Measurements from ENCODE around the gene FBRS. TPM values are rescaled to one million over a fixed set of nuclear protein-coding genes. Genes with fewer than 3 reads are reported as not detected.

FBRS gene
- total and polyA plus RNA-seq, 2 of the 13 experiments (the other 11 are each of a cell fraction or from before 2014, with no cell fraction given), result 13.7 to 16.2 TPM

GRCh38 chr16:30615358-30616091 is 42.7 kb upstream of the FBRS start (continued):
- peak; percentile 100 for TF ChIP-seq CTCF (CRISPR knock-in tag; IDR thresholded peaks at IDR 0.05)
- TF ChIP-seq FUBP1 (CRISPR knock-in tag; IDR thresholded peaks at IDR 0.05; ENCODE audit: borderline replicate concordance), result 0 out of 2 replicates have a peak, but pooled peaks have one; percentile 62
- TF ChIP-seq ZNF607 (CRISPR knock-in tag; IDR thresholded peaks at IDR 0.05; ENCODE audit: borderline replicate concordance), result no peak
- no peak for TF ChIP-seq CHD4 (IDR thresholded peaks at IDR 0.05; ENCODE audit: borderline replicate concordance, low read length)
- no peak for TF ChIP-seq HNRNPUL1 (IDR thresholded peaks at IDR 0.05; ENCODE audit: low read depth, low read length)
- no peak for TF ChIP-seq MTERF4 (CRISPR knock-in tag; IDR thresholded peaks at IDR 0.05)
- no peak for TF ChIP-seq MATR3 (CRISPR knock-in tag; IDR thresholded peaks at IDR 0.05)
- no peak for TF ChIP-seq GMEB2 (CRISPR knock-in tag; IDR thresholded peaks at IDR 0.05; ENCODE audit: low read depth)
- TF ChIP-seq MYNN (CRISPR knock-in tag; IDR thresholded peaks at IDR 0.05; ENCODE audit: low read depth), result no peak
- TF ChIP-seq CEBPZ (IDR thresholded peaks at IDR 0.05; ENCODE audit: low read length), result no peak
- no peak for TF ChIP-seq NONO (IDR thresholded peaks at IDR 0.05)
- peak; percentile 71 for TF ChIP-seq NONO (CRISPR knock-in tag; conservative IDR thresholded peaks at IDR 0.05)
- no peak for TF ChIP-seq KLF6 (CRISPR knock-in tag; IDR thresholded peaks at IDR 0.05)
- TF ChIP-seq KLF13 (CRISPR knock-in tag; IDR thresholded peaks at IDR 0.05), result no peak
- TF ChIP-seq NR3C1 (CRISPR knock-in tag; IDR thresholded peaks at IDR 0.05), result no peak
- TF ChIP-seq ZBTB37 (CRISPR knock-in tag; IDR thresholded peaks at IDR 0.05), result no peak
- TF ChIP-seq MEIS1 (CRISPR knock-in tag; IDR thresholded peaks at IDR 0.05; ENCODE audit: borderline replicate concordance), result no peak
- no peak; the same call in 1 of the 2 replicates for TF ChIP-seq MTF2 (CRISPR knock-in tag; IDR thresholded peaks at IDR 0.05; ENCODE audit: borderline replicate concordance)
